Keratinocyte (primary cell): ENCODE measurements around the gene IL17REL.

ENCODE experiments used
- EZH2 ChIP-seq: IDR thresholded peaks from one replicate; pipeline ENCODE4 v1.6.1; 2012; ENCODE audit warnings: inconsistent platforms, mild to moderate bottlenecking, low read length, moderate library complexity
- TF ChIP-seq, protein P1 (sequence below), 3 experiments: IDR thresholded peaks in 1 of 3; conservative IDR thresholded peaks in 1 of 3; optimal IDR thresholded peaks in 1 of 3; 2 replicates in 2 of 3; 3 replicates in 1 of 3; pipeline versions ENCODE3 to v1.5.1; 2011; ENCODE audit warnings: low read length in 3 of 3, mild to moderate bottlenecking in 3 of 3, moderate library complexity in 2 of 3, control low read depth in 1 of 3, inconsistent platforms in 1 of 3; ENCODE audit not compliant: insufficient read depth in 2 of 3; ENCODE audit errors: extremely low read depth in 1 of 3

DNA sequence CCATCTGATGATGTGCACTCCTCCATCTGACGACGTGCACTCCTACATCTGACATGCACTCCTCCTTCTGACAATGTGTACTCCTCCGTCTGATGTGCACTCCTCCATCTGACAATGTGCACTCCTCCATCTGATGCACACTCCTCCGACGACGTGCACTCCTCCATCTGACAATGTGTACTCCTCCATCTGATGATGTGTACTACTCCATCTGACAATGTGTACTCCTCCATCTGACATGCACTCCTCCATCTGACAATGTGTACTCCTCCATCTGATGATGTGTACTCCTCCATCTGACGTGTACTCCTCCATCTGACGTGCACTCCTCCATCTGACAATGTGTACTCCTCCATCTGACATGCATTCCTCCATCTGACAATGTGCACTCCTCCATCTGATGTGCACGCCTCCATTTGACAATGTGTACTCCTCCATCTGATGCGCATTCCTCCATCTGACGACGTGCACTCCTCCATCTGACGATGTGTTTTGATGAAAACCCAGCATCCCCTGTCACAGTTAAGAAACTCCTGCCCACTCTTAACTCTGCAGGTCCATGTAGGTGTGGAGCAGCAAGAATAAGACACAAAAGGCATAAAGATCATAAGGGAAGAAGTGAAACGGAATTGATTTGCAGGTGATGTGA is 9.7 kb upstream of the IL17REL start:
- no peak for TF ChIP-seq EZH2
- TF ChIP-seq, protein P1, sequence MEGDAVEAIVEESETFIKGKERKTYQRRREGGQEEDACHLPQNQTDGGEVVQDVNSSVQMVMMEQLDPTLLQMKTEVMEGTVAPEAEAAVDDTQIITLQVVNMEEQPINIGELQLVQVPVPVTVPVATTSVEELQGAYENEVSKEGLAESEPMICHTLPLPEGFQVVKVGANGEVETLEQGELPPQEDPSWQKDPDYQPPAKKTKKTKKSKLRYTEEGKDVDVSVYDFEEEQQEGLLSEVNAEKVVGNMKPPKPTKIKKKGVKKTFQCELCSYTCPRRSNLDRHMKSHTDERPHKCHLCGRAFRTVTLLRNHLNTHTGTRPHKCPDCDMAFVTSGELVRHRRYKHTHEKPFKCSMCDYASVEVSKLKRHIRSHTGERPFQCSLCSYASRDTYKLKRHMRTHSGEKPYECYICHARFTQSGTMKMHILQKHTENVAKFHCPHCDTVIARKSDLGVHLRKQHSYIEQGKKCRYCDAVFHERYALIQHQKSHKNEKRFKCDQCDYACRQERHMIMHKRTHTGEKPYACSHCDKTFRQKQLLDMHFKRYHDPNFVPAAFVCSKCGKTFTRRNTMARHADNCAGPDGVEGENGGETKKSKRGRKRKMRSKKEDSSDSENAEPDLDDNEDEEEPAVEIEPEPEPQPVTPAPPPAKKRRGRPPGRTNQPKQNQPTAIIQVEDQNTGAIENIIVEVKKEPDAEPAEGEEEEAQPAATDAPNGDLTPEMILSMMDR (optimal IDR thresholded peaks at IDR 0.05 in 1 of 3, IDR thresholded peaks at IDR 0.05 in 1 of 3, conservative IDR thresholded peaks at IDR 0.05 in 1 of 3; ENCODE audit: extremely low read depth in 1 of 3, insufficient read depth in 2 of 3, low read length in 3 of 3): no peak
